Measurements from ENCODE around the gene C15orf62. TPM values are rescaled to one million over a fixed set of nuclear protein-coding genes. Genes with fewer than 3 reads are reported as not detected.

Gene C15orf62
- total RNA-seq, 1 donor from 2014 or later, result not detected

DNA sequence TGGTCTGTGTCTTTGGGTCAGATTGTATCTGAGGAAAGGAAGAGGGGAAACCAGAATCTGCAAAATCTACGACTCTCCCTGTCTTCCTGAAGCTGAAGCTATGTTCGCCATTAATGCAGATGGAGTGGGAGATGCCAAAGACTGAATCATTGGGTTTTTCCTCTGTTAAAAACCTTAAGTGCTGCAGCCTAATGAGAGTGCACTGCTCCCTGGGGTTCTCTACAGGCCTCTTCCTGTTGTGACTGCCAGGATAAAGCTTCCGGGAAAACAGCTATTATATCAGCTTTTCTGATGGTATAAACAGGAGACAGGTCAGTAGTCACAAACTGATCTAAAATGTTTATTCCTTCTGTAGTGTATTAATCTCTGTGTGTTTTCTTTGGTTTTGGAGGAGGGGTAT, 38.7 kb upstream of the C15orf62 start:
- H3K4me3 ChIP-seq, result no peak overlapping the region
- TF ChIP-seq, protein P1, sequence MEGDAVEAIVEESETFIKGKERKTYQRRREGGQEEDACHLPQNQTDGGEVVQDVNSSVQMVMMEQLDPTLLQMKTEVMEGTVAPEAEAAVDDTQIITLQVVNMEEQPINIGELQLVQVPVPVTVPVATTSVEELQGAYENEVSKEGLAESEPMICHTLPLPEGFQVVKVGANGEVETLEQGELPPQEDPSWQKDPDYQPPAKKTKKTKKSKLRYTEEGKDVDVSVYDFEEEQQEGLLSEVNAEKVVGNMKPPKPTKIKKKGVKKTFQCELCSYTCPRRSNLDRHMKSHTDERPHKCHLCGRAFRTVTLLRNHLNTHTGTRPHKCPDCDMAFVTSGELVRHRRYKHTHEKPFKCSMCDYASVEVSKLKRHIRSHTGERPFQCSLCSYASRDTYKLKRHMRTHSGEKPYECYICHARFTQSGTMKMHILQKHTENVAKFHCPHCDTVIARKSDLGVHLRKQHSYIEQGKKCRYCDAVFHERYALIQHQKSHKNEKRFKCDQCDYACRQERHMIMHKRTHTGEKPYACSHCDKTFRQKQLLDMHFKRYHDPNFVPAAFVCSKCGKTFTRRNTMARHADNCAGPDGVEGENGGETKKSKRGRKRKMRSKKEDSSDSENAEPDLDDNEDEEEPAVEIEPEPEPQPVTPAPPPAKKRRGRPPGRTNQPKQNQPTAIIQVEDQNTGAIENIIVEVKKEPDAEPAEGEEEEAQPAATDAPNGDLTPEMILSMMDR (IDR thresholded peaks at IDR 0.05), result no peak
- no peaks in the 10 kb centered on the region for H3K27me3 ChIP-seq
- intact Hi-C loops (cut with DNase I), result no loop called here
- H3K36me3 ChIP-seq, result peaks cover 2 to 34% of the 10 kb centered on the region in 2 donors
- no peak for DNase-seq (ENCODE audit: low spot score in 2 of 2)
- no peak overlapping the region for H3K27ac ChIP-seq
- H3K4me1 ChIP-seq, result no peaks in the 10 kb centered on the region
- no peaks in the 10 kb centered on the region for H3K9me3 ChIP-seq

DNA sequence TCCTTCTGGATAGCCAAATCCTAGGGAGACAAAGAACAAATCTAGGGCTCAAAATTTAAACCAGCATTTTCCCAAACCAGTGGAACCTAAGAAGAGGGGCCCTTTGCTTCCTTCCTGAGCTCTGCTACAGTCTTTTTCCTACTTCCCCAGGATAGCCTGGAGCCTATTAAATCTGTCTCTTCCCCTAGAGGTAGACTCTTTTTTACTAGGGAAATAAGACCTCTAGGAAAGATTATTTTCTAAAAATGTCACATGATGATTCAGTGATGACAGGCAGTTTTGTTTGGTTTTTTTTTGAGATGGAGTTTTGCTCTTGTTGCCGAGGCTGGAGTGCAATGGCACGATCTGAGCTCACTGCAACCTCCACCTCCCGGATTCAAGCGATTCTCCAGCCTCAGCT, 33.2 kb upstream of the C15orf62 start:
- Histone ChIP-seq H3K36me3 (peaks cover 51 to 81% of the 10 kb centered on the region in 2 donors), H3K4me3 (no peak overlapping the region), H3K4me1 (no peaks in the 10 kb centered on the region), H3K27me3 (no peaks in the 10 kb centered on the region), H3K9me3 (no peaks in the 10 kb centered on the region), H3K27ac (no peak overlapping the region)
- intact Hi-C loops (cut with DNase I), result no loop called here
- DNase-seq (ENCODE audit: low spot score in 2 of 2), result no peak
- TF ChIP-seq, protein P1 (IDR thresholded peaks at IDR 0.05), result no peak

DNA sequence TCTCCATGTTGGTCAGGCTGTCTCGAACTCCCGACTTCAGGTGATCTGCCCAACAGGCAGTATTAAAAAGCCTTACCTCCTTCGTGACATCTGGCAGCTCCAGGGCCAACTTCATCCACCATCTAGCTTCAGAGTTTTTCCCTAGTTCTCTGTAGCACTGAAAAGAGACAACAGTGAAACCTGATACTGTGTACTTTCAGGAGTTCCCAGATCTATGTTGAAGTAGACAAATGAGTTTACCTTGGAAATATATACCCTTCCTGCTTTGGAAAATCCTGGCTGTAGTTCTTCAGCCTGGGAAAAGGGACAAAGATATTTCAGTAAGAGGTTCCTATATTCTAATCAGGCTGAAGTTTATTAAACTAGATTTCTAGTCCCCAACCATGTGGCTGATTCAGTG, 32.7 kb upstream of the C15orf62 start:
- H3K9me3 ChIP-seq, result no peaks in the 10 kb centered on the region
- peaks cover 53 to 82% of the 10 kb centered on the region in 2 donors for H3K36me3 ChIP-seq
- H3K4me1 ChIP-seq, result no peaks in the 10 kb centered on the region
- H3K4me3 ChIP-seq, result no peak overlapping the region
- TF ChIP-seq, protein P1 (IDR thresholded peaks at IDR 0.05), result no peak
- H3K27me3 ChIP-seq, result no peaks in the 10 kb centered on the region
- no peak overlapping the region for H3K27ac ChIP-seq
- intact Hi-C loops (cut with DNase I), result no loop called here
- no peak for DNase-seq (ENCODE audit: low spot score in 2 of 2)

DNA sequence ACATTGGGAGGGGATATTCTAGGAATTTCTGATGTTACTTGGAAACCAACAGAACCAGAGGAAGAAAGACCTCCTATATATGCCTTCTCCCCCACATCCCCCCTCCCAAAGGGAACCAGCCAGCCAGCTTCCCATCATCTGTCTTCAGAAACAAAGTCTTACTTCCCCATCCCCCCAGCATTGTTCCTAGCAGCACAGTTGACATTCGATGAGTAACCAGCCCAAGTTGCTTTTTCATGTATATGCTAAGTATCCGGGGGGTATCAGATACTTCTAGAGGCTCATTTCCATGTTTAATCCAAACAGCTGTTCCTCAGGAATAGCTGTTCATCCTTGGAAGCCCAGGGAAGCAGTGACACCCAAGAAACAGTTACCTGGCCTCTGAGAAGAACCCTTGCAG, 30.7 kb upstream of the C15orf62 start:
- Histone ChIP-seq H3K36me3 (peaks cover 65 to 87% of the 10 kb centered on the region in 2 donors), H3K4me1 (no peaks in the 10 kb centered on the region), H3K4me3 (no peak overlapping the region), H3K27ac (no peak overlapping the region), H3K9me3 (no peaks in the 10 kb centered on the region), H3K27me3 (no peaks in the 10 kb centered on the region)
- intact Hi-C loops (cut with DNase I), result no loop called here
- TF ChIP-seq, protein P1 (IDR thresholded peaks at IDR 0.05), result no peak
- DNase-seq (ENCODE audit: low spot score in 2 of 2), result no peak

DNA sequence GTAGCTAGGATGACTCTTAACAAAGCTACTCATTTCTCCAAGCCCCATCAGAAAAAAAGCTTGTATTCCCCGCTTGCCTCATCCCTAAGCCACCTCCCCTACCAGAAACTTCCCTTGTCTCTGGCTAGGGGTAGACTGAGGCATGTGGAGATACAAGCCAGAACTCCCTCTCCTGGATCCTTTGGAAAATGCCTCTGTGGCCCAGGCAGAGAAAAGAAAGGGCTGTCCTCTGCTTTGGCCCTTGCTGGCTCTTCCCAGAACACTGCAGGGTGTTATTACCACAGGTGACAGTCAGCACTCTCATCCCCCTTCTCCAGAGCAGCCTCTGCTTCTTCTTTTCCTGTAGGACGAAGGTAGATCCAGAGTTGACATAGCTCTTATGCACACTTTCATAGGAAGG, 29.9 kb upstream of the C15orf62 start:
- intact Hi-C loops (cut with DNase I), result no loop called here
- no peak overlapping the region for H3K4me3 ChIP-seq
- H3K9me3 ChIP-seq, result no peaks in the 10 kb centered on the region
- no peak for DNase-seq (ENCODE audit: low spot score in 2 of 2)
- no peaks in the 10 kb centered on the region for H3K4me1 ChIP-seq
- H3K36me3 ChIP-seq, result peaks cover 71 to 87% of the 10 kb centered on the region in 2 donors
- TF ChIP-seq, protein P1 (IDR thresholded peaks at IDR 0.05), result no peak
- H3K27me3 ChIP-seq, result no peaks in the 10 kb centered on the region
- no peak overlapping the region for H3K27ac ChIP-seq

DNA sequence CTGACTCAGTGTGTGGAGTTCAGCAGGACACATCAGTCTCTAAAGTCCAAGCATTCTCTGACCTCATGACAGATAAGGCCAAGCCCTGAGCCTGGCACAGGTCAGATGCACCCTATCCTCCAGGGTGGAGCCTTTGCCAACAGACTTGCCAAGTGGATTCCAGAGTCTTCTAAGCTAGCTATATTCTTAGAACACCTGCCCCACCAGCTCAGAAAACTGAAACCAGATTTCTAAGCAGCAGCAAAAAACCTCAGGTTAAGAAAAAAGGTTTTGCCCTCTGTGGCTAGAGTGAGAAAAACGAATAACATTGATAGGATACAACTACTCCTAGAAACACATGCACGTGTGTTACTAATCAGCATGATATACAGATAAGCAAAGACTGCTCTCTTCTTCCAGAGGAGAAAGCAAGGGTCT, 26.3 kb upstream of the C15orf62 start:
- Histone ChIP-seq H3K27ac (no peak overlapping the region), H3K4me1 (no peaks in the 10 kb centered on the region), H3K9me3 (no peaks in the 10 kb centered on the region), H3K36me3 (peaks cover 62 to 70% of the 10 kb centered on the region in 2 donors), H3K27me3 (no peaks in the 10 kb centered on the region), H3K4me3 (no peak overlapping the region)
- intact Hi-C loops (cut with DNase I), result no loop called here
- peak in 1 of 2 donors; percentile 27 for DNase-seq (ENCODE audit: low spot score in 2 of 2)
- TF ChIP-seq, protein P1 (IDR thresholded peaks at IDR 0.05), result no peak
